Jurkat, Clone E6-1 (cell line): ENCODE data around the gene PPP1R37. TPM values are rescaled to one million over a fixed set of nuclear protein-coding genes. Genes with fewer than 3 reads are reported as not detected.
A peak's percentile ranks its signal among the peaks of the same experiment; 100 is the strongest.

Source experiments
- DNase-seq: peaks from one replicate; pipeline ENCODE4 v3.0.0-alpha.2; 2011; ENCODE audit warnings: low read depth, low spot score
- H3K4me3 ChIP-seq: 2 replicates; pipeline ENCODE4 v1.5.1; 2011; ENCODE audit warnings: mild to moderate bottlenecking, low read length, control low read depth, moderate library complexity
- polyA plus RNA-seq: library from polyadenylated mRNA; unstranded; fragments of >200 nt; gene quantifications from one replicate; pipeline ENCODE4 v1.2.1, GENCODE V29; 2012; ENCODE audit warnings: missing spikeins; ENCODE audit not compliant: insufficient read length, insufficient read depth

Gene PPP1R37, protein sequence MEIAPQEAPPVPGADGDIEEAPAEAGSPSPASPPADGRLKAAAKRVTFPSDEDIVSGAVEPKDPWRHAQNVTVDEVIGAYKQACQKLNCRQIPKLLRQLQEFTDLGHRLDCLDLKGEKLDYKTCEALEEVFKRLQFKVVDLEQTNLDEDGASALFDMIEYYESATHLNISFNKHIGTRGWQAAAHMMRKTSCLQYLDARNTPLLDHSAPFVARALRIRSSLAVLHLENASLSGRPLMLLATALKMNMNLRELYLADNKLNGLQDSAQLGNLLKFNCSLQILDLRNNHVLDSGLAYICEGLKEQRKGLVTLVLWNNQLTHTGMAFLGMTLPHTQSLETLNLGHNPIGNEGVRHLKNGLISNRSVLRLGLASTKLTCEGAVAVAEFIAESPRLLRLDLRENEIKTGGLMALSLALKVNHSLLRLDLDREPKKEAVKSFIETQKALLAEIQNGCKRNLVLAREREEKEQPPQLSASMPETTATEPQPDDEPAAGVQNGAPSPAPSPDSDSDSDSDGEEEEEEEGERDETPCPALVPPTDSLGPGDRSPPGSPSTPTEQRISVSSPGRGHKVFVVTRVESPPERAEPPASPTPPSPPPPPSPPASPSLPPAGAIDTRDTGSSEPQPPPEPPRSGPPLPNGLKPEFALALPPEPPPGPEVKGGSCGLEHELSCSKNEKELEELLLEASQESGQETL
- 16.6 TPM for polyA plus RNA-seq

GRCh38 chr19:45092747-45093678 is at the start of gene PPP1R37:
Gene PPP1R37 (plus strand): TSS chr19:45093179. CDS start chr19:45093326, 147 bp downstream.
- H3K4me3 ChIP-seq = peak within 1 kb of the TSS; percentile 88
- peak; percentile 95 for DNase-seq

GRCh38 chr19:45045671-45046353 is 47.2 kb upstream of the PPP1R37 start:
- no peak overlapping the region for H3K4me3 ChIP-seq
- no peak for DNase-seq

DNA sequence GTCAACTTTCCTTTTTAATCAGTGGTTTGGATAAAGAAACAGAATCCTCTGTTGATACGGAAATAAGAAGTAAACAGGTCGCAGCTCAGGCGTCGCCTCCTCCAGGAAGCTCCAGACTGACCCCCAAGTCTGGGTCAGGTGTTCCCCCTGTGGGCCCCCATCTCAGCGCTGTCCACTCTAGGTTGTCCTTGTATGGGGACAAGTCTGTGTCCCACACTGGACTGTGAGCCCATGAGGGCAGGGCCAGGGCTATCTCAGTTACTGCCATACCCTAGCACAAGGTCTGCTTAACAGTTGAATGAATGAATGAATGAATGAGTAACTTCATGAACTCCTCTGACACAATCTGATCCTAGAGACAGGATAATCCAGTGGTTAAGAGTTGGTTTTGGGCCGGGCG is 46.6 kb upstream of the PPP1R37 start:
- H3K4me3 ChIP-seq = no peak overlapping the region
- no peak for DNase-seq

DNA sequence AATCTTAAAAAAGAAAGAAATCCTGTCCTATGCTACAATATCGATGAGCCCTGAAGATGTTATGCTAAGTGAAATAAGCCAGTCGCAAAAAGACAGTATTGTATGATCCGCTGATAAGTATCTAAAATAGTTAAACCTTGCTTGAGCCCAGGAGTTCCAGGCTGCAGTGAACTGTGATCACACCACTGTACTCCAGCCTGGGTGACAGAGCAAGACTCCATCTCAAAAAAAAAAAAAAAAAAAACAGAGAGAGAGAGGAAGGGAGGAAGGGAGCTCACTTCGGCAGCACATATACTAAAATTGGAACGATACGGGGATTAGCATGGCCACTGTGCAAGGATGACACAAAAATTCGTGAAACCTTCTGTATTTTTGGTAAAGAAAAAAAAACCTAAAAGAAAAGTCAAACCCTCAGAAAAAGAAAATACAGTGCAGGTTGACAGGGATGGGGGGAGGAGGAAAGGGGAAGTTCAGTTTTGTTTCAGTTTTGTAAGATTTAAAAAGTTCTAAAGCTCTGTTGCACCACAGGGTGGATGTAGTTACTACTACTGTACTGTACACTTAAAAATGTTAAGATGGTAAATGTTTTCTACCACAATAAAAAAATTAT is 45.7 kb upstream of the PPP1R37 start:
- no peak for DNase-seq
- no peak overlapping the region for H3K4me3 ChIP-seq

DNA sequence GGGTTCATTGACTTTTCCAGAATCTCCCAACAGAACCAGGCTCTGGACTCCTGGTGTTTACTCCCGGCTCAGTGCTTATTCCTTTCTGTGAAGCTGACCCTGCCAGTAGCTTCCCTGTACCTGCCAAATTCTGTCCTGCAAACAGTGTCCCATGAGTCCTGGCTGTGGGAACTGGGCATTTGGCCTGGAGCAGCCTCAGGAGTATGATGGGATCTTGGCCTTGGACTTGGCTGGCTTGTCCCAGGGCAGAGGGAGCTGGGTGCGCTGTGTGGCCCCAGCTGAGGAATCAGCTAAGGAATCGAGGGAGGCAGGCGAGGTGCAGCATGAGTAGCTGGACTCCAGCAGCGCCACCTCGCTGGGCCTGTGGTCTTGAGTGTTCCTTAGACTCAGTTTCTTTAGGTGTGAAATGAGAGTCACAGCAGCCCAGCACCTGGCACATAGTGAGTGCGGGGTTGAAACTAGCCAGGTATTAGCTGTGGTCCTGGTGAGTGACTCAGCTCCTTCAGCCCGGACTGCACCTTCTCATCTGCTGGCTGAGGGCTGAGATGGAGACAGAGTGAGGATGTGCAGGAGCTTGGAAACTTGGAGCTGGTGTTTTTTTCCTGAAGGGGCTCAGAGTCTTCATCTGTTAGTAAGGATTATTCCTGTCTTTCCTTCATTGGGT is 43.8 kb upstream of the PPP1R37 start:
- DNase-seq = no peak
- H3K4me3 ChIP-seq = no peak overlapping the region

- DNase-seq = no peak
- H3K4me3 ChIP-seq = no peak overlapping the region
These were observed 42.9 kb upstream of the PPP1R37 start for GRCh38 chr19:45050036-45050435.

DNA sequence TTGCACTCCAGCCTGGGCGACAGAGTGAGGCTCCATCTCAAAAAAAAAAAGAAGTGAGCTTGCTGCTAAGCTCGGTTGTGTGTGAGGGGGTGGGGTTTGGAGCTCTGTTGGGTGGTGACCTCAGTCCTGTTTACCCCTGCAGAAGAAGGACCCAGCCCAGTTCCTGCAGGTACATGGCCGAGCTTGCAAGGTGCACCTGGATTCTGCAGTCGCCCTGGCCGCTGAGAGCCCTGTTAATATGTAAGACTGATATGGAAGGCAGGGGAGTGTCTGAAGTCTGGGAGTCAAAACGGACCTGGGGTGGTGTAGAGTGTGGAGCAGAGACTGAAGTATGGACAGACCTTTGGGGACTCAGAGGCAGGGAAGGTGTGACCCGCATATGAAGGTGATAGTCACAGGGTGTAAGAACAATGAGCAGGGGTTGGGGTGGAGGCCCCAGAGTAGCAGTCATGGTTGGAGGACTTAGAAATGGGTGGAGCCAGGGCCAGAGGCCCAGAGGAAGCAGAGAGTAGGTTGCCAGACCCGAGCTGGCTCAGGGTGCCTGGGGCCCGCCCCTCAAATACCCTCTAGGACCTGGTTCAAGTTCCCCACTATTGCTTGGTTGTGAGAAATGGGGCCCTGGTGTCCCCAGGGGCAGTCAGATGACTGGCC is 40.9 kb upstream of the PPP1R37 start:
- no peak for DNase-seq
- no peak overlapping the region for H3K4me3 ChIP-seq

- DNase-seq = no peak
- no peak overlapping the region for H3K4me3 ChIP-seq
These were observed 36.1 kb upstream of the PPP1R37 start for GRCh38 chr19:45056831-45057230.

GRCh38 chr19:45057444-45057843 is 35.5 kb upstream of the PPP1R37 start:
- no peak overlapping the region for H3K4me3 ChIP-seq
- no peak for DNase-seq

- no peak overlapping the region for H3K4me3 ChIP-seq
- DNase-seq = no peak
These were observed 34.3 kb upstream of the PPP1R37 start for GRCh38 chr19:45058622-45059159.

DNA sequence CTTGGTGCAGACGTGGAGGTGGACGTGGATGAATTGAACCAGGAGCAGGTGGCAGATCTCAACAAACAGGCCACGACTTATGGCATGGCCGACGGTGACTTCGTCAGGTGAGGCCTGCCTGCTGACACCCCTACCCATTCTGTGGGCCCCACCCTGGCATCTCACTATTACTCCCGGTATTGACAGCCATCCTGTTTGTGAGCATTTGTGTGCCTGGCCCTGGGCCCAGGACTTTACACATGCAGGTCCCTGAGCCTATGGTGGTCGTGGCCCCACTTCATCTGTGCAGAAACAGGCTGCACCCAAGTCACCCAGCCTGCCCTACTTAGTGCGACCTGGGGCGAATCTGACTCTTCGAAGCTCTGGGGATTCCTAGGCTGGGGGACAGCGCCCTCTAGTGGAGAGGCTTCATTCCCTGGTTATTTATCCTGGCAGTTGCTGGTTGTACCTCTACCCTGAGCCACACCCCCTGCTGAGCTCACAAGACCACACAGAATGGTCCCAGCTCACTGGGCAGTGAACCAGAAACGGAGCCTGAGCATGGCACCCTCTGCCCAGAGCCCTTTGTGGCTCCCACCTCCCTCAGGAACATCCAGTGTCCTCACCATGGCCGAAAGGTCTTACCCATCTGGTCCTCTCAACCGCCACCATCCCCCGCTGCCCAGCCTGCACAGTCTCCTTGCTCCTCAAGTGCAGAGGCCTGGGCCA is 33.6 kb upstream of the PPP1R37 start:
- DNase-seq = peak; percentile 69
- no peak overlapping the region for H3K4me3 ChIP-seq

DNA sequence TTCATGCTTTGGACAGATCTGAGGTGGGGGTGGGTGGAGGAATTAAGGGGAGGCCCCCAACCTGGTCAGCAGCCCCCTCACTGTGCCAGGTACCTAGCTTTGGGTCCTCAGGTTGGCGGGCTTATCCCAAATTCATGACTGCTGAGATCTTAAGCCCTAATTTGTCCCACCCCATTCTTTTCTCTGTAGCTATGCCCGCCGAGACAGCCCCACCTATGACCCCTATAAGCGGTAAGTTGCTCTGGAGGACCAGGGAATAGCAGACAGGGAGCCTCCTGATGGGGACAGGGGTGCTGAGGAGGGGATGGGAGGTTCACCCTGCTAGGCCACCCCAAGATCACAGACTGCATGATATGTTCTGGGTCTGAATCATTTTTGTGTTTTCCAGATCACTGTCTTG is 31.0 kb upstream of the PPP1R37 start:
- H3K4me3 ChIP-seq = no peak overlapping the region
- no peak for DNase-seq

- H3K4me3 ChIP-seq = no peak overlapping the region
- DNase-seq = no peak
These were observed 28.9 kb upstream of the PPP1R37 start for GRCh38 chr19:45063851-45064801.

DNA sequence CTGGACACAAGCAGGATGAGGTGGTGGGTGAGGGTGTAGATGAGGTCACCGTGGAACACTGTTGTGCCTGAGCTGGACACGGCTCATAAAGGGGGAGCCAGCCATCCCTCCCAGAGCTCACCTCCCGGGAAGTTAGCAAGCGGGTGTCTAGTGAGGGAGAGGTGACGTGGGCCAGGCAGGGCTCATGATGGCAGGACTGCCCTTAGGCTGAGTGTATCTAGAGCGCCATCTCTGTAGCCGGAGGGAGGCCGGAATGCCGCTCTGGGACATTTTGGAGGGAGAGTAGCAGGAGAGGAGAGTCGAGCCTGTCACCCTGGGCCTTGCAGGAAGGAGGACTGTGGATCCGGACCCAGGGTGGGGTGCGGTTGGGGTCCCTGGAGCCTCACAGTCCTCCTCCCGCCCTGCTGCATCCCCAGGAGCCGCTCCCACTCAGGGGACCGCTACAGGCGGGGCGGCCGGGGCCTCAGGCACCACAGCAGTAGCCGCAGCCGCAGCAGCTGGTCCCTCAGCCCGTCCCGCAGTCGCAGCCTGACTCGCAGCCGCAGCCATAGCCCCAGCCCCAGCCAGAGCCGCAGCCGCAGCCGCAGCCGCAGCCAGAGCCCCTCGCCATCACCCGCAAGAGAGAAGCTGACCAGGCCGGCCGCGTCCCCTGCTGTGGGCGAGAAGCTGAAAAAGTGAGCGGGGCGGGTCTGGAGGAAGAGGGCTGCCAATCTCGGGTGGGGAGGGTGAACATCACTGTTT is 25.9 kb upstream of the PPP1R37 start:
- no peak overlapping the region for H3K4me3 ChIP-seq
- no peak for DNase-seq

- no peak for DNase-seq
- H3K4me3 ChIP-seq = no peak overlapping the region
These were observed 24.9 kb upstream of the PPP1R37 start for GRCh38 chr19:45068041-45068440.
